ENCODE data around the gene PTPRJ. TPM values are rescaled to one million over a fixed set of nuclear protein-coding genes. Genes with fewer than 3 reads are reported as not detected.

PTPRJ gene
- total and polyA plus RNA-seq, 2 of the 13 experiments (the other 11 are each of a cell fraction or from before 2014, with no cell fraction given), result 1.0 to 1.2 TPM

- TF ChIP-seq JUNB (CRISPR knock-in tag; IDR thresholded peaks at IDR 0.05; ENCODE audit: borderline replicate concordance), result no peak
- TF ChIP-seq PHF20 (CRISPR knock-in tag; IDR thresholded peaks at IDR 0.05), result no peak
- no peak for TF ChIP-seq ZNF841 (CRISPR knock-in tag; IDR thresholded peaks at IDR 0.05; ENCODE audit: borderline replicate concordance)
- no peak for TF ChIP-seq PTBP1 (IDR thresholded peaks at IDR 0.05; ENCODE audit: low read depth, low read length, poor library complexity, severe bottlenecking)
- no peak for TF ChIP-seq GMEB1 (CRISPR knock-in tag; IDR thresholded peaks at IDR 0.05; ENCODE audit: borderline replicate concordance)
- TF ChIP-seq ZHX1 (CRISPR knock-in tag; IDR thresholded peaks at IDR 0.05; ENCODE audit: low read depth), result no peak
- TF ChIP-seq ZKSCAN8 (CRISPR knock-in tag; IDR thresholded peaks at IDR 0.05; ENCODE audit: borderline replicate concordance), result no peak
- no peak for TF ChIP-seq RARG (CRISPR knock-in tag; IDR thresholded peaks at IDR 0.05; ENCODE audit: low read depth)
- TF ChIP-seq HOXA5 (CRISPR knock-in tag; IDR thresholded peaks at IDR 0.05), result no peak; the same call in 1 of the 2 replicates
- TF ChIP-seq MLX (CRISPR knock-in tag; IDR thresholded peaks at IDR 0.05), result peak; percentile 47; the same call in 1 of the 2 replicates
- TF ChIP-seq ZNF317 (CRISPR knock-in tag; IDR thresholded peaks at IDR 0.05), result no peak
- TF ChIP-seq ZNF703 (CRISPR knock-in tag; IDR thresholded peaks at IDR 0.05; ENCODE audit: borderline replicate concordance), result no peak
- TF ChIP-seq ZBTB44 (CRISPR knock-in tag; IDR thresholded peaks at IDR 0.05), result no peak
- peak; percentile 58; the same call in 1 of the 2 replicates for TF ChIP-seq ZNF580 (CRISPR knock-in tag; IDR thresholded peaks at IDR 0.05; ENCODE audit: borderline replicate concordance, low read depth)
- TF ChIP-seq REPIN1 (CRISPR knock-in tag; IDR thresholded peaks at IDR 0.05; ENCODE audit: borderline replicate concordance, low read depth), result peak; percentile 45; the same call in 1 of the 2 replicates
- TF ChIP-seq SAP130 (CRISPR knock-in tag; IDR thresholded peaks at IDR 0.05; ENCODE audit: low read depth), result peak; percentile 60
- no peak for TF ChIP-seq MBNL3 (CRISPR knock-in tag; conservative IDR thresholded peaks at IDR 0.05)
- no peak for TF ChIP-seq SNAI1 (CRISPR knock-in tag; IDR thresholded peaks at IDR 0.05; ENCODE audit: borderline replicate concordance)
- 0 out of 2 replicates have a peak, but pooled peaks have one; percentile 54 for TF ChIP-seq SP140L (CRISPR knock-in tag; IDR thresholded peaks at IDR 0.05; ENCODE audit: borderline replicate concordance)
- TF ChIP-seq LCORL (IDR thresholded peaks at IDR 0.05), result no peak
- TF ChIP-seq LCORL (CRISPR knock-in tag; IDR thresholded peaks at IDR 0.05), result peak; percentile 80
- TF ChIP-seq NFATC3 (CRISPR knock-in tag; IDR thresholded peaks at IDR 0.05), result no peak
Observed at GRCh38 chr11:47941907-47942558, 38.3 kb upstream of the PTPRJ start (continued).
